Caco-2 (cell line): Measurements from ENCODE around the gene TSPAN32. TPM values are rescaled to one million over a fixed set of nuclear protein-coding genes. Genes with fewer than 3 reads are reported as not detected.

Experiments used
- BruUV-seq: library from RNA; stranded (reverse); fragments of 400-500 nt; replicated peaks from 2 replicates; lab custom pipeline; 2021; lab: Mats Ljungman, UMichigan
- CTCF ChIA-PET: fragments of 300-600 bp; sonication (Branson Sonifier 250); formaldehyde crosslinking; loops from one replicate; lab custom pipeline; 2022; ENCODE audit warnings: antibody characterized with exemption; lab: Charles Lee
- POLR2A ChIA-PET: fragments of 300-600 bp; sonication (Branson Sonifier 250); formaldehyde crosslinking; loops from one replicate; lab custom pipeline; 2022; ENCODE audit warnings: antibody characterized with exemption; lab: Charles Lee
- DNase-seq, 2 experiments: peaks; one replicate each; pipeline versions ENCODE4 v3.0.0 to v3.0.0-alpha.2; 2020 to 2022
- H3K27me3 ChIP-seq: replicated peaks from 2 replicates; pipeline ENCODE4 v1.6.0; 2011; ENCODE audit warnings: low read length; ENCODE audit not compliant: control insufficient read depth, insufficient read depth
- H3K36me3 ChIP-seq: 2 replicates; pipeline ENCODE4 v1.5.1; 2011; ENCODE audit warnings: low read length; ENCODE audit not compliant: control insufficient read depth, insufficient read depth
- H3K4me1 ChIP-seq: fragments of 250-450 bp; sonication (Bioruptor Pico); 2 replicates; pipeline ENCODE4 v1.5.1; 2020; ENCODE audit warnings: mild to moderate bottlenecking
- H3K4me3 ChIP-seq: 2 replicates; pipeline ENCODE4 v1.5.1; 2011; ENCODE audit warnings: low read depth, mild to moderate bottlenecking, control low read depth, low read length
- H3K9me3 ChIP-seq: fragments of 250-450 bp; sonication (Bioruptor Pico); 2 replicates; pipeline ENCODE4 v1.5.1; 2020; ENCODE audit warnings: mild to moderate bottlenecking, moderate library complexity
- H3K27ac Mint-ChIP-seq: one replicate; pipeline ENCODE4 v1.8.0; 2022; ENCODE audit warnings: mixed read lengths; ENCODE audit not compliant: unreplicated experiment
- H3K27me3 Mint-ChIP-seq: one replicate; pipeline ENCODE4 v1.8.0; 2022; ENCODE audit warnings: mixed read lengths; ENCODE audit not compliant: insufficient read depth, unreplicated experiment
- H3K36me3 Mint-ChIP-seq: one replicate; pipeline ENCODE4 v1.8.0; 2022; ENCODE audit warnings: mild to moderate bottlenecking, mixed read lengths; ENCODE audit not compliant: insufficient read depth, unreplicated experiment
- H3K4me1 Mint-ChIP-seq: one replicate; pipeline ENCODE4 v1.8.0; 2022; ENCODE audit warnings: low read depth, mixed read lengths; ENCODE audit not compliant: unreplicated experiment
- H3K4me3 Mint-ChIP-seq: one replicate; pipeline ENCODE4 v1.8.0; 2022; ENCODE audit warnings: mild to moderate bottlenecking, moderate library complexity, mixed read lengths; ENCODE audit not compliant: unreplicated experiment
- H3K9me3 Mint-ChIP-seq: one replicate; pipeline ENCODE4 v1.8.0; 2022; ENCODE audit warnings: mixed read lengths; ENCODE audit not compliant: unreplicated experiment
- CTCF ChIP-seq, 2 experiments: fragments of 200-600 bp in 1 of 2; IDR thresholded peaks; 1 replicate in 1 of 2; 2 replicates in 1 of 2; pipeline versions ENCODE4 v1.5.1 to v1.8.0; 2011 to 2022; ENCODE audit warnings: antibody characterized with exemption in 1 of 2, control low read depth in 1 of 2, inconsistent platforms in 1 of 2, low read depth in 1 of 2, low read length in 1 of 2, mild to moderate bottlenecking in 1 of 2, moderate library complexity in 1 of 2; ENCODE audit not compliant: insufficient read depth in 1 of 2, severe bottlenecking in 1 of 2, unreplicated experiment in 1 of 2
- intact Hi-C: fragments of 100-400 bp; cut with micrococcal nuclease; formaldehyde crosslinking; loops from one replicate; pipeline ENCODE4 v1.10.0; 2022; ENCODE audit not compliant: unreplicated experiment
- total RNA-seq: library from RNA; stranded (reverse); gene quantifications from 2 replicates; pipeline ENCODE4 v1.2.3, GENCODE V29; 2022

Gene TSPAN32
- total RNA-seq, 1 experiment from 2014 or later: 1.2 TPM

GRCh38 chr11:2351701-2352100 is 49.9 kb downstream of the TSPAN32 start:
- Mint-ChIP-seq H3K4me1 (peaks cover 21% of the 10 kb centered on the region), H3K27ac (no peak overlapping the region), H3K4me3 (no peak overlapping the region), H3K27me3 (peaks cover 4% of the 10 kb centered on the region), H3K9me3 (peaks cover 17% of the 10 kb centered on the region), H3K36me3 (no peaks in the 10 kb centered on the region)
- no peaks in the 10 kb centered on the region for H3K36me3 ChIP-seq
- TF ChIP-seq CTCF (IDR thresholded peaks at IDR 0.05; ENCODE audit: insufficient read depth in 1 of 2, low read depth in 1 of 2, low read length in 1 of 2, severe bottlenecking in 1 of 2, unreplicated experiment in 1 of 2): no peak
- ChIA-PET POLR2A (no interaction called here), CTCF (no interaction called here)
- intact Hi-C loops: no loop called here
- H3K4me3 ChIP-seq: no peak overlapping the region
- peaks cover 17% of the 10 kb centered on the region for H3K4me1 ChIP-seq
- no peak for DNase-seq
- H3K9me3 ChIP-seq: peaks cover 11% of the 10 kb centered on the region
- H3K27me3 ChIP-seq: no peaks in the 10 kb centered on the region
- BruUV-seq: no TSS peak

- Mint-ChIP-seq H3K4me1 (peaks cover 21% of the 10 kb centered on the region), H3K9me3 (peaks cover 17% of the 10 kb centered on the region)
- POLR2A ChIA-PET: no interaction called here
These were observed 50.6 kb downstream of the TSPAN32 start for GRCh38 chr11:2352420-2352819.

GRCh38 chr11:2355000-2355644 is 53.3 kb downstream of the TSPAN32 start:
- Mint-ChIP-seq H3K27ac (no peak overlapping the region), H3K4me3 (no peak overlapping the region), H3K36me3 (no peaks in the 10 kb centered on the region), H3K27me3 (no peaks in the 10 kb centered on the region), H3K4me1 (peaks cover 21% of the 10 kb centered on the region), H3K9me3 (no peaks in the 10 kb centered on the region)
- Histone ChIP-seq H3K4me3 (no peak overlapping the region), H3K36me3 (no peaks in the 10 kb centered on the region), H3K27me3 (no peaks in the 10 kb centered on the region), H3K9me3 (peaks cover under 1% of the 10 kb centered on the region; the same call in 1 of the 2 replicates), H3K4me1 (peaks cover 17% of the 10 kb centered on the region)
- no peak for TF ChIP-seq CTCF (IDR thresholded peaks at IDR 0.05; ENCODE audit: insufficient read depth in 1 of 2, low read depth in 1 of 2, low read length in 1 of 2, severe bottlenecking in 1 of 2, unreplicated experiment in 1 of 2)
- BruUV-seq: no TSS peak
- ChIA-PET CTCF (no interaction called here), POLR2A (no interaction called here)
- intact Hi-C loops: no loop called here
- DNase-seq: no peak

More at GRCh38 chr11:2352420-2352819, 50.6 kb downstream of the TSPAN32 start:
- Histone ChIP-seq H3K4me3 (no peak overlapping the region), H3K27me3 (no peaks in the 10 kb centered on the region), H3K36me3 (no peaks in the 10 kb centered on the region), H3K9me3 (peaks cover 11% of the 10 kb centered on the region), H3K4me1 (peaks cover 17% of the 10 kb centered on the region)
- no peak overlapping the region for H3K27ac Mint-ChIP-seq
- H3K36me3 Mint-ChIP-seq: no peaks in the 10 kb centered on the region
- H3K4me3 Mint-ChIP-seq: no peak overlapping the region
- CTCF ChIA-PET: no interaction called here
- TF ChIP-seq CTCF (IDR thresholded peaks at IDR 0.05; ENCODE audit: insufficient read depth in 1 of 2, low read depth in 1 of 2, low read length in 1 of 2, severe bottlenecking in 1 of 2, unreplicated experiment in 1 of 2): no peak
- DNase-seq: no peak
- intact Hi-C loops: no loop called here
- BruUV-seq: no TSS peak
- peaks cover 4% of the 10 kb centered on the region for H3K27me3 Mint-ChIP-seq
